IPS-18c (cell line): ENCODE results near the gene DNAJC3.
"Not testable (repeated sequence)": the region's sequence is repeated elsewhere in the genome, so short reads cannot be mapped to it uniquely, and the experiment has no call there.

Experiments
- H3K4me3 ChIP-seq: 2 replicates; pipeline ENCODE4 v1.7.0; 2013; ENCODE audit warnings: low read depth, mild to moderate bottlenecking, low read length, moderate library complexity; ENCODE audit not compliant: insufficient read depth
- H3K9me3 ChIP-seq: one replicate; pipeline ENCODE4 v1.6.1; 2013; ENCODE audit warnings: mild to moderate bottlenecking, low read length, moderate library complexity; ENCODE audit not compliant: control insufficient read depth, insufficient read depth

Gene DNAJC3

DNA sequence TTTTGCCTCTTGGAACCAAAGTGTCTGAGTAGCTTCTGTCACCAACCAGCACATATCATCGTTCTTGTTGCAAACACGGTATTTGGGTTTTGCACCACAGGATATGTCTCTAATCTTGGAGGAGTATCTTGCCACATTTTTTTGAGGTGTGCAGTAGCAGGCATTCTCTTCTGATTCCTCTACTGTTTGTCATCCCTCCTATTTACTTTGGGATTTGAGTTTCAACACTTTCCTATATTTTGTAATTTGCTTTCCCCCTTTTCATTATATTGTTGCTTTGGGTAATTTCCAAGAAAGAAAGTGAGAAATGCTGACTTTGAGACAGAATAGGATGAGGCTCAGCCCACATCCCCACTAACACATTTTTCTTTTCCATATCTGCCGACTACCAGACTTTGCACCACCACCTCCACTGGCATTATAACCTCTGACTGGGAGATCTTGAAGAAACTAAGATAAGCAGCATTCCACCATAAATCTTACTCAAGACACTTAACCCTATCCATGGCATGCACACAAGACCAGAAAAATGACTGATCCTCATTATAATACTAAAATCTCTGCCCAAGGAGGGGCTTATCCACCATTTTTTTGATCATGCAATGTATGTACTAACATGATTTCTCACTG is 20.4 kb upstream of the DNAJC3 start:
- no peak overlapping the region for H3K4me3 ChIP-seq
- H3K9me3 ChIP-seq, result no peaks in the 10 kb centered on the region

DNA sequence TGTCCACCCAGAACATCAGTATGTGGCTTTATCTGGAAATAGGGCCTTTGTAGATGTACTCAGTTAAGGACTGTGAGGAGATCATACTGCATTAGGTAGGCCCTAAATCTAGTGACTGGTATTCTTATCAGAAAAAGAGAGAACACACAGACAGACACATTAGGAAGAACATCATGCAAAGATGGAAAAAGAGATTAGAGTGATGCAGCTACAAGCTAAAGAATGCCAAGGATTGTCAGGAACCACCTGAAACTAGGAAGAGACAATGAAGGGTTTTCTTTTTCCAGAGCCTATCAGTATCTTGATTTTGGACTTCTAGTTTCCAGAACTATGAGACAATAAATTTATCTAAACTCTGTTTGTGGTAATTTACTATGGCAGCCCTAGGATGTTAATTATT is 17.4 kb upstream of the DNAJC3 start:
- Histone ChIP-seq H3K4me3 (no peak overlapping the region), H3K9me3 (no peaks in the 10 kb centered on the region)

DNA sequence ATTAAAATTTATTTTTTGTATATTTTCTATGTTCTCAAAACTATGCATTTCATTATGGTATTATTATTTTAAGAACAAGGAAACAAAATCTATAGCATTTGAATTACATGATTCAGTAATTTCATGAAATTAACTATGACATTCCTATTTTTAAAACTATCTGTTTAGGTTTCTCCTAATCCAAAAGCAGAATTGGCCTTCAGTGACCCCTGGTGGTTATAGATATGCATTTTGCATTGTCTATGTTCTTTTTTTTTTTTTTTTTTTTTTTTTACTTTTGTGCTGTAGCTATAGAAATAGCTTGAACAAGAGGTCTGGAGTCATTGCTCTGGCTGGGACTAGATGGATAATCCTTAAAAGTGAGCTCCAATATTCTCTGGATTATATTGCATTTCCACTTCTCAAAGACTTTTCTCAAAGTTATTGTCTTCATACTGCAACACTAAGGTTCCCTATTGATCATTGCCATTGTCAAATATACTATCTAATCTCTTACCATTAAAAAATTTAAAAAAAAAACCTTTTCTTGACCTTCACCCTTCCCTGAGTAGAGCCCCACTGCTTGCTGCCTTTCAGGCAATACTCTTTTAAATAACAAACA is 15.9 kb upstream of the DNAJC3 start:
- Histone ChIP-seq H3K9me3 (no peaks in the 10 kb centered on the region), H3K4me3 (no peak overlapping the region)

DNA sequence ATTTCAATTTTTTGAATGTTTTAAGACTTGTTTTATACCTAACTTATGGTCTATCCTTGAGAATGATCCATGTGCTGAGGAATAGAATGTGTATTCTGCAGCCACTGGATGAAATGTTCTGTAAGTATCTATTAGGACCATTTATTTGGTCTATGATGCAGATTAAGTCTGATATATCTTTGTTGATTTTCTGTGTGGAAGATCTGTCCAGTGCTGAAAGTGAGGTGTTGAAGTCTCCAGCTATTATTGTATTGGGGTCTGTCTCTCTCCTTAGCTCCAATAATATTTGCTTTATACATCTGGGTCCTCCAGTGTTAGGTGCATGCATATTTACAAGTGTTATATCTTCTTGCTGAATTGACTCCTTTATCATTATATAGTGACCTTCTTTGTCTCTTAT is 9.7 kb upstream of the DNAJC3 start:
- not testable (repeated sequence) for H3K4me3 ChIP-seq, H3K9me3 ChIP-seq

DNA sequence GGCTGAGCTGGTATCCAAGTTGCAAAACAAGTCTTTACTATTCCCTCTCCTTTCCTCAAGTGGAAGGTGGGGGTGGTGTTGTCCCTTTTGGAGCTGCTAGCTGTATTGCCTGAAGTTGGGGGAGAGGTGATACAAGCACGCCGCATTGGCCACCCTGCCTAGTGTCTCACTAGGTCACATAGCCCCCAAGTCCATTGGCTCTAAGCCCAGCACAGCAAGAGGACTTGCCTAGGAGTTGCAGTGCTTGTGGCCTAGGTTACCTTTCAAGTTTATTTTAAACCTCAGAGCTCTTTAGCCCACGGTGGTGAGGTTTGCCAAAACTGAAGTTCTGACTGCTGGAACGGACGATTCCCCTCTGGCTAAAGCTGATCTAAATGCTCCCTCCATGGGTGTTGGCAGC is 5.3 kb upstream of the DNAJC3 start:
- Histone ChIP-seq H3K4me3 (no peak overlapping the region), H3K9me3 (peaks cover 7% of the 10 kb centered on the region)

DNA sequence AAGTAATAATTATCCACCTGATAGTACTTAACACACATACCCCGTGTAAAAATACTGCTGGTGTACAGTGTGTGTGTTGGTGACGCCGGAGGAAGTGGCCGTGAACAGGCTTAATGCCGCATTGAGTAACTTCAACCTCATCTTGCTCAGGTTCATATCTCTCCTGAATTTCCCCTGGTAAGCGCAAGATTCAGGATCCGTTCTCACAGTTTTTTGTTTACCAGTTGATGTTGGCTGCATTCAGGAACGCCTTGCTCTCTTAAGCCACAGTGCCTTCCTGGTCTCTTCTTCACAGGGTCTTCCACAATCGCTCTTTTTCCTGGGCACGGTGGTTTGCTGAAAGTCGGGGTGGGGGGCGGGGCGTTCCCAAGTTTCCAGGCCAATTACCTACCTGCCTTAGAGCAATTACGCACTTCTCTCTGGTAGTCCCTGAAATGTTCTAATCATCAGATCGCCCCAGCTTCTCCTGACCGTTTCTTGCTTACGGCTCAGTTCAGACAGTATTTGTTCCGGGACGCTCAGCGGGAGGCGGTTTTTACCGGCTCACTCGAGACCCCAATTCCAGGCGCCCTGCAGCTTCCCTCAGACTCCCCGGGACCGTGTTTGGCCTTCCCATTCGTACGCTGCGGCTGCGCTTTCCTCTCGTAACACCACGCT is 706 bp upstream of the DNAJC3 start:
- Histone ChIP-seq H3K4me3 (peak overlapping the region; percentile 82), H3K9me3 (peaks cover 2% of the 10 kb centered on the region)

DNA sequence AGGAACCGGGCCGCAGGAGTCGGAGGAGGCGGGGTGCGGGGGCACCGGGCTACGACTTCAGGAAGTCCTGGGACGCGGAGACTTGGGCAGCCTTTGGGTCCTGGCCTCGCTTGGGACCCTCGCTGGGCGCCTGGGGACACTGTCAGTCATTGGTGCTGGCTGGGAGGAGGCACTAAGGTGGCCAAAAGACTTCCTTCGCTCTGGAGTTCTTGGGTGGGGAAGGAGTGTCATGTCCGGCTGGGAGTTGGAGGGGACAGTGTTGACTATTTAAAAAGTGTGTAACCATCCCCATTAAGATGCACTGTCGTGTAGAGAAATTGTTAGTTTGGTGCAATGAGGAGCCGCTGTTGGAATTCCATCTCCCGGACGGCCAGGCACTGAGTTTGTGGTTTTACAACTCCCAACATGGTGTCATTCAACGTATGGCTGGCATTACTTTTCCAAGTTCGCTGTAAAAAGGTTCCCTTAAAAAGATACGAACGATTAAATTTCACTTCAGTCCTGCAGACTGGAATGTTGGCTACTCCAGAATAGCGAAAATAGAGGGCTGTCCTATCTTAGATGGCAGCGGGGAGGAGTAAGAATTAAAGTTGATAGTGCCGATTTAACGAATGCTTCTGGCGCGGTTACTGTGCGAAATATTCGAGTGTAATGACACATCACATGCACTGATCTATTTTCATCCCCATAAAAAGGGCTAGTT is 776 bp downstream of the DNAJC3 start:
- Histone ChIP-seq H3K4me3 (peak overlapping the region; percentile 76), H3K9me3 (no peaks in the 10 kb centered on the region)

DNA sequence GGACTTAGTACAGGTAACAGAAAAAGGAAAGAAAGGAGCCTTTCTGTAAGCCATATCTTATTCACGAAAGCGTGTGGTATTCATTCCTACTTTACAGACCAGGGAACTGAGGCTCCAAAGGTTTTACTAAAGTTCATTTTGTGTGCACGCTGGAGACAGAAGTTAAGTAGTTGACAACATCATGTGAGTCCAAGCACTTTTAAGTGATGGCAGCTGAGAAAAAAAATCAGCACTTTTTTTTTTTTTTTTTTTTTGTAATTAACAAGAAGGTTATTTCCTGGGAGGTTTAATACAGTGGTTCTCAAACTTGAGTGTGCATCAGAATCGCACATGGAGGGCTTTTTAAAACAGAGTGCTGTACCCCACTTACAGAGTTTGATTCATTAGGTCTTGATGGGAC is 2.0 kb downstream of the DNAJC3 start:
- no peak overlapping the region for H3K4me3 ChIP-seq

DNA sequence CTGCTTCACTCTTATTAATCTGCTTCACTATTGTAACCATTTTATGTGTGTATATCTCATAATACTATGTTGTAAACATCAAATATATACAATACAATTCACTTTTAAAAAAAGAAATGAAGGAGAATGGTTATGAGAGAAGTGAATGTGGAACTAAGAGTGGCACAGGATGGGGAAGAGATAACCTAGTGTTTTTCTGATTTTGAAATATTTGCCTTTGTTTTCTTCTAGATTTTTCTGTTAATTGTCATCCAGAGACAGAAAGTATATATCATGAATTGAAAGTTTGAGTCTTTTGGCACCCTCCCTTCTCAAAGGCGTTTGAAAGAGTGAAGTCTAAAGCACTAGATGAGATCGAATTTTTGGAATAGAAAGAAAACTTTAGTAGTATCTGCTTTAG is 2.8 kb downstream of the DNAJC3 start:
- no peaks in the 10 kb centered on the region for H3K9me3 ChIP-seq
- no peak overlapping the region for H3K4me3 ChIP-seq

More for the DNA sequence above, 2.0 kb downstream of the DNAJC3 start:
- no peaks in the 10 kb centered on the region for H3K9me3 ChIP-seq

DNA sequence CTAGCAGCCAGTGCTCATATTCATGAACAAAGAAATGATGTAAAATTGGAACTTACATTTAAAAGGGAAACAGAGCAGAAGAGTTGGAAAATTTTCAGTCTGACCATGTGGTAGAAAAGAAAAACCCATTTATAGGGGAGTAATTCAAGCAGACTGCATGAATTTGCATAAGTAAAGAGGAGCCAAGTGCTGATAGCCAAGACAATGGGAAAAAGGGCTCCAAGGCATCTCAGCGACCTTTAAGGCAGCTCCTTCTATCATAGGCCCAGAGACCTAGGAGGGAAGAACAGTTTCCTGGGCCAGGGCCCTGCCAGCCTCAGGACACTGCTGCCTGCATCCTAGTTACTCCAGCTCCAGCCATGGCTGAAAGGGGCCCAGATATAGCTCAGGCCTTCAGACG is 7.5 kb downstream of the DNAJC3 start:
- H3K9me3 ChIP-seq, result no peaks in the 10 kb centered on the region

DNA sequence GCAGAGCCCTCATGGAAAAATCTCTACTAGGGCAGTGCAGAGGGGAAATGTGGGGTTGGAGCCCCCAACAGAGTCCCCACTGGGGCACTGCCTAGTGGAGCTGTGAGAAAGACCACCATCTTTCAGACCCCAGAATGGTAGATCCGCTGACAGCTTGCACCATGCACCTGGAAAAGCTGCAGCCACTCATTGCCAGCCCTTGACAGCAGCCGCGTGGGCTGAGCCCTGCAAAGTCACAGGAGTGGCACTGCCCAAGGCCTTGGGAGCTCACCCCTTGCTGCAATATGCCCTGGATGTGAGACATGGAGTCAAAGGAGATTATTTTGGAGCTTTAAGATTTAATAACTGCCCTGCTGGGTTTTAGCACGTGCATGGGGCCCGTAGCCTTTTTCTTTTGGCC is 8.0 kb downstream of the DNAJC3 start:
- H3K4me3 ChIP-seq, H3K9me3 ChIP-seq: not testable (repeated sequence)

More for the DNA sequence above, 7.5 kb downstream of the DNAJC3 start:
- no peak overlapping the region for H3K4me3 ChIP-seq

DNA sequence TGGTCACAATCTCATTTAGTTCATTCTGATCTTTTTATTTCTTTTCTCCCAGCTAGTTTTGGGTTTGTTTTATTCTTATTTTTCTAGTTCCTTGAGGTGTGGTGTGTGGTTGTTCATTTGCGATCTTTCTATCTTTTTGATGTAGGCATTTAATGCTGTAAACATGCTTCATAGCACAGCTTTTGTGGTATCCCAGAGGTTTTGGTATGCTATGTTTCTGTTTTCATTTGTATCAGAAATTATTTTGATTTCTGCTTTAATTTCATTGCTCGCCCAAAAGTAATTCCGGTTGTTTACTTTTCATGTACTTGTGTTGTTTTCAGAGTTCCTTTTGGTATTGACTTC is 12.6 kb downstream of the DNAJC3 start:
- H3K4me3 ChIP-seq, result no peak overlapping the region
- peaks cover 4% of the 10 kb centered on the region for H3K9me3 ChIP-seq

DNA sequence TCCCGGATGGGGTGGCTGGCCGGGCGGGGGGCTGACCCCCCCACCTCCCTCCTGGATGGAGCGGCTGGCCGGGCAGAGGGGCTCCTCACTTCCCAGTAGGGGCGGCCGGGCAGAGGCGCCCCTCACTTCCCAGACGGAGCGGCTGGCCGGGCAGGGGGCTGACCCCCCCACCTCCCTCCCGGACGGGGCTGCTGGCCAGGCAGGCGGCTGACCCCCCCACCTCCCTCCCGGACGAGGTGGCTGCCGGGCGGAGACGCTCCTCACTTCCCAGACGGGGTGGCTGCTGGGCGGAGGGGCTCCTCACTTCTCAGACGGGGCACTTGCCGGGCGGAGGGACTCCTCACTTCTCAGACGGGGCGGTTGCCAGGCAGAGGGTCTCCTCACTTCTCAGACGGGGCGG is 14.0 kb downstream of the DNAJC3 start:
- H3K4me3 ChIP-seq, H3K9me3 ChIP-seq: not testable (repeated sequence)

DNA sequence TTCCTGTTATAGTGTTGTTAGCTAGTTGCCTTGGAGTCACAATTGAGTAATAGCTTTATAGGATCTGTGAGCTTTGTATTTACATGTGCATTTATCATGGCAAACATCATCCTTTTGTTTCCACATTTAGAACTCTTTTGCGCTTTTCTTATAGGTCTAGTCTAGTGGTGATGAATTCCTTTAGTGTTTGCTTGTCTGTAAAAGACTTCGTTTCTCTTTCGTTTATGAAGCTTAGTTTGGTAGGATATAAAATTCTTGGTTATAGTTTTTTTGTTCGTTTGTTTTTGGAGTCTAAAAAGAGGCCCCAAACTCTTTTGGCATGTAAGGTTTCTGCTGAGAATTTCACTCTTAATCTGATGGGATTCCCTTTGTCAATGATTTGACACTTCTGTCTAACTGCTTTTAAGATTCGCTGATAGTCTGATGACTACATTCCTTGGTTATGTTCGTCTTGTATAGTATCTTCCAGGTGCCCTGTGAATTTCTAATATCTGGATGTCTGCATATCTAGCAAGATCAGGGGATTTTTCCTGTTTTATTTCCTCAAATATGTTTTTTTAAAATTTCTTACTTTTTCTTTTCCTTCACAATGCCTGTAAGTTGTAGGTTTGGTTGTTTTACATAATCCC is 20.2 kb downstream of the DNAJC3 start:
- no peaks in the 10 kb centered on the region for H3K9me3 ChIP-seq
- no peak overlapping the region for H3K4me3 ChIP-seq

DNA sequence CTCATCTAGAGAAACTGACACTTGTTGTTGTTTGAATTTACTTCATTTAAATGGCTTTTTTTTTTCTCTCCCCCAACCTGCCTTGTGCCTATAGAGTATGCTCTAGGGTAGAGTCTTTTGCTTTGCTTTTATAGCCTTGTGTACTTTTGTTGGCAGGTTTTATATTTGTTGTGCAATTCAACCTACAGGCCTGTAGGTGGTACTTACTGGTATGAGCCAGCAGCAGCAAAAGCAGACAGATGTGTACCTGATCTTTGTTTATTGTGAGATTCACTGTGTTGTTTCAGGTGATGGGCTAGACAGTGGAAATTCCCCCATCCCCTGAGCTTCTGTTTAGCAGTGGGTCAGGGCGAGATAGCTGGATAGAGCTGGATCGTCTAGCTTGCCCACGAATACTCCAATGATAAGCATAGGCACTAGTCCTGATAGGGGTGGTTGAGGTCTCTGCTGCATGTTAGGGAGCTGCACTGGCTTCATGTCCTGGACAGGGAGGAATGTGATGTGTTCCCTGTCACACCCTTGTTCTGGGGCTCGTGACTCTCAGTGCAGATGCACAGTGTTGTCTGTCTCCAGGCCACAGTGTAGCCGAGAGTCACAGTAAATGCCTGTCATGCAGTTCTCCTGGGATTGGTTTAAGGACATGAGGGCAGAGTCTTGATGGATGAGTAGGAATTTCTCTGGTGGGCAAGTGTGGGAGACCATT is 21.3 kb downstream of the DNAJC3 start:
- H3K9me3 ChIP-seq, result no peaks in the 10 kb centered on the region

DNA sequence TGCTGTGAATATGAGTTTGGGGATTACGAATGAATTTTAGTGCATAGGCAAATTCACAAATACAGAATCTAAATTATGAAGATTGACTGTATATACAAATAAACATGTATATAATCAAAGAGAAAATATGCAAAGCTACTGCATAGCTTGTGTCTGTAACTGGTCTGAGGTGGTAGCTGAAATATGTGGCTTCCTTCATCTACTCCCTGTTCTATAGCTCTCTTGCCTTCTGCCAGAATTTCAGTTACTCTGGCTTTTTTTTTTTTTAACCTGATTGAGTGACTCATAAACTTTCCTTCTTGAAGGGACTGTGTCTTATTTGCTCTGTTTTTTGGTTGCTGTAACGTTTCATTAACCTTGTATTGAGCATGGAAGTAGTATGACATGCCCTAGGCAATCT is 26.6 kb downstream of the DNAJC3 start:
- Histone ChIP-seq H3K9me3 (no peaks in the 10 kb centered on the region), H3K4me3 (no peak overlapping the region)

More for the DNA sequence above, 21.3 kb downstream of the DNAJC3 start:
- no peak overlapping the region for H3K4me3 ChIP-seq

DNA sequence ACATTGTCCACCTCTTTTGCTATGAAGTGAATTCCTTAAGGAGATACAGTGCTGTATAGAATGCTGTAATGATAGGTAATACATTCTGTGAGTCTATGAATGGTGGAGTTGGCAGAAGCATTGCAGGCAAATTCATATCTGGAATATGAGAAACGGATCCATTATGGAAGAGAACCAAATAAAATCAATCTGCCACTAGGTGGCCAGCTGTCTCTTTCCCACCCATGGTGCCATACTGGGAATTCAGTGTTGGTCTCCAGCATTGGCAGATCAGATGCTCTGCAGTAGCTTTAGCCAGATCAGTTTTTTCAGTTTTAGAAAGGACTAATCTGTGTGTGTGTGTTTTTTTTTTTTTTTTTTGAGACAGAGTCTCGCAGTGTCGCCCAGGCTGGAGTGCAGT is 27.6 kb downstream of the DNAJC3 start:
- Histone ChIP-seq H3K9me3 (no peaks in the 10 kb centered on the region), H3K4me3 (no peak overlapping the region)
